H4 (cell line): ENCODE measurements around the gene SMYD5. TPM values are rescaled to one million over a fixed set of nuclear protein-coding genes. Genes with fewer than 3 reads are reported as not detected.
A peak's percentile ranks its signal among the peaks of the same experiment; 100 is the strongest.

Experiments
- DNase-seq: peaks from one replicate; pipeline ENCODE4 v3.0.0-alpha.2; 2015; ENCODE audit warnings: low spot score
- total RNA-seq: library from RNA; depleted of rRNA; stranded (reverse); fragments of >200 nt; shearing (Covaris generic); gene quantifications from 2 replicates; pipeline ENCODE4 v1.2.3, GENCODE V29; 2014

SMYD5 gene
- total RNA-seq, 1 experiment from 2014 or later: 24.6 TPM

- DNase-seq: no peak
These were observed 8.4 kb upstream of the SMYD5 start for GRCh38 chr2:73205611-73206010.

GRCh38 chr2:73208258-73208657 is 5.8 kb upstream of the SMYD5 start:
- no peak for DNase-seq

GRCh38 chr2:73210019-73210418 is 4.0 kb upstream of the SMYD5 start:
- DNase-seq: no peak

DNA sequence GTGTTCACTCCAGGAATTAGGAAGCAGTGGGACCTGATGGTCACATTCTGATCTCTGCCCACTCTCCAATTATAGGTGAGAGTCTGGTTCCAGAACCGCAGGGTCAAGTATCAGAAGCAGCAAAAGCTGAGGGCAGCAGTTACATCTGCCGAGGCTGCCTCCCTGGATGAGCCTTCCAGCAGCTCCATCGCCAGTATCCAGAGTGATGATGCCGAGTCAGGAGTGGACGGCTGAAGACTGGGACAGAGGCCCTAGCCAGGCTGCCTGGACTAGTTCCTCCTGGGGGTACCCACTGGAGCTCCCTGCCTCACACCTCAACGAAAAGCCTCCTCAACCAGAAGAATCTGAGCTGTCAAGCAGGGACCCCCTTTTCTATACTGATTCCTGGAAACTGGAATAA is 3.3 kb upstream of the SMYD5 start:
- DNase-seq: no peak

GRCh38 chr2:73212098-73212447 is 2.0 kb upstream of the SMYD5 start:
- DNase-seq: no peak

- DNase-seq: peak; percentile 56
These were observed 1.4 kb upstream of the SMYD5 start for GRCh38 chr2:73212448-73213176.

DNA sequence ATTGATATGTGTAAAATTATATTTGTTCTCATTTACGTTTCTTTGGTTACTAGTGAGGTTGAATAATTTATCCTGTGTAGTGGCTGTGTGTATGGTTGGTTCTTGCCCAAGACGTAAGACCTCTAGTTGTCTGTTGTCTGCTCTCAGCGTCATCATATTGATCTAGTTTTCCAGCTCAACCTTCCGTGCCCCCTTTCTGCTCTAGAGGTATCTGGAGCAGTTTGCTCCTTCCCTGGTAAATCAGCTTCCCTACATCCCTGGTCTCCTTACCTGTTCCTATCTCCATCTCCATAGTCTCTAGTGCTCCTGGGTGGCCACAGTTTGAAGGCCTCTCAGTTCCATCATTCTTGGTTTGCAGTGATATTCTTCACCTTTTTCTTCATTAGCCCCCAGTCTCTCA is 1.2 kb downstream of the SMYD5 start:
- no peak for DNase-seq

DNA sequence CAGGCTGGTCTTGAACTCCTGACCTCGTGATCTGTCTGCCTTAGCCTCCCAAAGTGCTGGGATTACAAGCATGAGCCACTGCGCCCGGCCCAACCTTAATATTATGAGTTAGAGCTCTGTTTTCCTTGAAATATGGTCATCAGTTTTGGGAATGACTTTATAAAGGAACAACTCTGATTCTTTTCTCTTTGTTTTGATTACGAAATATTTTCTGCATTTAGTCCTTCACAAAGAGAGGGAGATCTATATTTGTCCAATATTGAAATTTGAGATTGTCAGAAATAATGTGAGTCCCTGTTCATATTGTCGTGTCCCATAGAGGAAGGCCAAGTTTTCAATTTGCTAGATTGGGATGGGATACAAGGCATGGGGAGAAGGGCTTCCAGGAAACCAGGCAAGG is 3.1 kb downstream of the SMYD5 start:
- DNase-seq: no peak

- no peak for DNase-seq
These were observed 3.8 kb downstream of the SMYD5 start for GRCh38 chr2:73217826-73218225.

GRCh38 chr2:73218298-73218697 is 4.3 kb downstream of the SMYD5 start:
- DNase-seq: no peak

- DNase-seq: no peak
These were observed 9.8 kb downstream of the SMYD5 start for GRCh38 chr2:73223821-73224220.

DNA sequence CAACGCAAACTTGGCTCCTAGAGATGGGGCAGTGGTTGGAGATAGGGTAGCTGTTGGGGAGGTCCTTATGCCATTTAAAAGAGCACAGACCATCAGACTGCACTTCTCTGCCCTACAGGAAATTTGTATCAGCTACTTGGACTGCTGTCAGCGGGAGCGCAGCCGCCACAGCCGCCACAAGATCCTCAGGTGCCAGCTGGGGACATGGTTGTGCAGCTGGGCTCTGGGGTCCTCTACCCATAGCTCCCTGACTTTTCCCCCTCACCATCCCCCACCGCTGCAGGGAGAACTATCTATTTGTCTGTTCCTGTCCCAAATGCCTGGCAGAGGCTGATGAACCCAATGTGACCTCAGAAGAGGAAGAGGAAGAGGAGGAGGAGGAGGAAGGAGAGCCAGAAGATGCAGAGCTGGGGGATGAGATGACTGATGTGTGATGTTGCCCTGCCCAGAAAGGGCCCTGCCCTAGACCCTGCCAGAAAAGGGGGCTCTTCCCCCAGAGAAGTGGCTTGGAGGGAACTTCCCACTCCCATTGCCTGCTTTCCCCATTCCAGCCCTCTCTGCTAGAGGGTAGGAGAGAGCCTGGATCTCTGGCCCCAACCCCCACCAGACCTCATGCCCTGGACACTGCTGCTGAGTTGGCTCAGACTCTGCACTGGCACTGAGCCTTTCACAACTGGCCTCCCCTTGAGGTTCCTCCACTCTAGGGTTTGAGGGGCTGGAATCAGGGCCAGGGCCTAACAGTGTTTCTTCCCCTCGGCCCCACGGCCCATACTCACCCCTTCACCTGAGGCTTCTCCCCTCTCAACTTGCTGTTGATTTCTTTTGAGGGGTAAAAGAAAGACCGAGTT is 11.7 kb downstream of the SMYD5 start:
- DNase-seq: no peak

- DNase-seq: no peak
These were observed 13.0 kb downstream of the SMYD5 start for GRCh38 chr2:73227086-73227485.

DNA sequence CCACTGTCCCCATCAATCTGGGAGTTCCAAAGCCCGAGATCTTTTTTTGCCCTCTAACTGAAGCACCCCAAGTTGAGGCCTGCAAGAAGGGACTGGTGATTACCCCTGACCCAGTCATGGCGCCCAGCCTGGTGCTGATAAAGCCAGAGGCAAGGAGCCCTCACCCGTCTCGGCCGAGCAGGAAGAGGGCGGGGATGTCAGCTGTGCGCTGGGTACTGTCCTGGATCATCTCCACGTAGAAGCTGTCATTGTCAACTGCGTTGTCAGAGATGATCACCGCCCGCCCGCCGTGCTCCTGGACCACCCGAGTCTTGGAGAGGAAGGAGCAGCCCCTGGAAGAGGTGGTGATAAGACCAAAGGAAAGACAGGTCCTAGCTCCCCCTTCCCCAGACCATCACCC is 14.6 kb downstream of the SMYD5 start:
- DNase-seq: no peak

GRCh38 chr2:73232403-73233153 is 18.5 kb downstream of the SMYD5 start:
- no peak for DNase-seq

- DNase-seq: peak; percentile 99
These were observed 19.3 kb downstream of the SMYD5 start, which contains the start of gene PRADC1 for GRCh38 chr2:73233154-73233931. Gene PRADC1 (minus strand): TSS chr2:73233239. CDS start chr2:73233160, 79 bp downstream.

DNA sequence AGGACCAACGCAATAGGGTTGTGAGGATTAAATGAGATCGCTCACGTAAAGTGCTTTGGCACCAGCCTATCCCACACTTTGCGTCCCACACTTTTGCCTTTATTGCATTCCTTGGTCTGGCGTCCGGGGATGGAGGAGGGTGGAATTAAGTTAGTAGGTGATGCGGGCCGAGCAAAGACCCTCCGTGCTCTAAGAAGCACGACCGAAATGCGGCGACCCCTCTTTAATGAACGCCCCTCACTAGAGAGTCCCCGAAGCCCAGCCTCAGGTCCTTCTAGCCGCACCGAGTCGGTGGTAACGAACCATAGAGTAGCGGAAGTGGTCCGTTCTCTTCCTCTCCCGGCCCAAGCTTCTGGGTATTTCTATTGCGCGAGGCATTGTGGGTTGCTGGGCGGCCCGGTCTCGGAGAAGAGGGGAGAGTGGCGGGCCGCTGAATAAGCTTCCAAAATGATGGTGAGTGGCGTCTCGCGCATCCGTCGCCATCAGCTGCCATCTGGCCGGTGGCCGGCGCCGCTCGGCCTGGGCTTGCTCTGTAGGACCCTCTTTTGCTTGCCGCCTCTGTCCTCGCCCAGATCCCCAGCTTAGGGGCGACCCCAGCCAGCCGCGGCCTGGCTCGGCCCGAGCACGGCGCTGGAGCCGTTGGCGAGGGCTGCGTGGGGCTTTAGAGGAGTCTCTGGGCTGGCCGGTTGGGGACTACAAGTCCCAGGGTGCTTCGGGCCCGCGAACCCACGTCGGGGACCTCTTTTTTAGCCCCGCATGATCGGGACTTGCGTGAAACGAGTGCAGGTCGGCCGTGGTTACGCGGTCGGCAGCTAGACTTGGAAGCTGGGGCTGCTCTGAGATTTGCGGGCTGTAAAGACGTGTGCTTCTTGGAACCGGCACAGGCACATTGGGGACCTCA is 20.1 kb downstream of the SMYD5 start, which contains the start of gene CCT7:
Gene CCT7 (plus strand): TSS at position 377 of the 901 bp plus-strand sequence. CDS start 71 bp downstream, at position 448.
- peak; percentile 88 for DNase-seq

GRCh38 chr2:73235315-73236028 is 21.4 kb downstream of the SMYD5 start:
- DNase-seq: no peak

- no peak for DNase-seq
These were observed 23.1 kb downstream of the SMYD5 start for GRCh38 chr2:73237168-73237567.

GRCh38 chr2:73238149-73238548 is 24.1 kb downstream of the SMYD5 start:
- DNase-seq: no peak
